Stimulated activated CD8-positive, alpha-beta memory T cell treated with anti-CD3 and anti-CD28 coated beads, Interleukin-15, amount 100 ng/mL, for 4 hours (primary cell): ENCODE data around the gene STK35.

Experiments
- DNase-seq, 2 donors: peaks; one replicate each; pipeline ENCODE4 v3.0.0-alpha.2; 2020; ENCODE audit warnings: low read depth in 2 of 2

Gene STK35

GRCh38 chr20:2101057-2101864 lies at the start of gene STK35:
STK35 (plus strand) TSS chr20:2101827; CDS start chr20:2101882, 55 bp downstream.
- peak in 1 of 2 donors; percentile 20 for DNase-seq

DNA sequence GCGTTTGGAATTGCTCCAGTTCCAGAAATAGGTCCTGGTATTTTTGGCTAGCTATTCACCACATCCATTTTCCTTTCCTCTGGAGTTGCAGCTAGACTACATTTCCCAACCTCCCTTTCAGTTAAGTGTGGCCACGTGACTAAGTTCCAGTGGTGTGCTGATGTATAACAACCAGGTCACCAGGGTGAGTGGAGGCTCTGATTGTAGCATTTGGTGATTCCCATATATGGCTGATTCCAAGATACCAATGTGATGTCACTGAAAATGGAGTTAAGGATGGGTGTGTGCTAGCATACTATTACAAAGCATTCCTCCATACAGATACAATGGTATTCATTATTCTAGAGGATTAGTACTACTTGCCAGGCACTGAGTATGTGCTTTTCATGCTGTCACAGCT lies 49.7 kb upstream of the STK35 start:
- no peak for DNase-seq

DNA sequence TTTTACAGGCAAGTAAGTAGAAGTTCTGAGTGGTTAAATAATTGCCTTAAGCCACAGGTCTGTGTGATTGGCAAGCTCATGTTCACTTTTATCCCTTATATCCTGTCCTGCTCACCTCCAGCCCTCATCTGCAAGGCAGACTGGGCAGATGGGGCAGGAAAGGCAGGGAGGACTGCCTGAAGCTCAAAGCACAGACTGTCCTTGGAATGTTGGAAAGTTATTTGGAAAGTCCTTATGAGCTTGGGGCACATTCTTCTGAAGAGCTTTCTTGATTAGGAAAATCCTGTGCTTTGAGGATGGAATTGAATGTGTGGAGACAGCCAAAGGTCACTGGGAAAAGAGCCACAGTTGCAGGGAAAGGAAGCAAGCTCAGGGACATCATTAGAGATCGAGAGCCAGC lies 48.9 kb upstream of the STK35 start:
- DNase-seq: no peak

DNA sequence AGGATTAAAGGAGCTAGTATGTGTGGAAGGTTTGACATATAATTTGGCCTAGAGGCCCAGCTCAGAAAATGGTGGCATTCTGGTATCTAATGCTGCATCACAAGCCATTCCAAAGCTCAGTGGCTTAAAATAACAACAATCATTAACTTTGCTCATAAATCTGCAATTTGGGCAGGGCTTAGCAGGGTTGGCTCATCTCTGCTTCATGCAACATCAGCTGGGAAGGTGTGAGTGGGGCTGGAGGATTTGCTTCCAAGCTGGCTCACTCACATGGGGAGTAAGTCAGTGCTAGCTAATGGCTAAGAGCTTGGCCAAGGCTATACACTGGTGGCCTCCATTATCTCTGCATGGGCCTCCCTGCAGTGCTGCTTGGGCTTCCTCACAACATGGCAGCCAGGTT lies 48.0 kb upstream of the STK35 start:
- no peak for DNase-seq

DNA sequence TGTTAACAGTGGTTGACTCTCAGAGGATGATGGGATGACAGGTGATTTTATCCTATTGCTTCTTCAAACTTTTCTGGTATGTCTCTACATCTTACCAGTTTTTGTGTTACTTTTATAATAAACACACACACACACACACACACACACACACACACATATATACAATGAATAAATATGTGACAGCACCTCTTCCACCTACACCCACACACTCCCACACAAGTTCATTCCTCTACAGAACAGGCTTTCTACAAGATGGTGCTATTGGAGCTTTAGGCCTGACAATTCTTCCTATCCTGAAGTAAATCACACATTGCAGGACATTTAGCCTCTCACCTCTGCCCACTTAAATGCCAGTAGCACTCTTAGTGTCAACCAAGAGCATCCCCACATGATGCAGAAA lies 46.7 kb upstream of the STK35 start:
- DNase-seq: no peak

DNA sequence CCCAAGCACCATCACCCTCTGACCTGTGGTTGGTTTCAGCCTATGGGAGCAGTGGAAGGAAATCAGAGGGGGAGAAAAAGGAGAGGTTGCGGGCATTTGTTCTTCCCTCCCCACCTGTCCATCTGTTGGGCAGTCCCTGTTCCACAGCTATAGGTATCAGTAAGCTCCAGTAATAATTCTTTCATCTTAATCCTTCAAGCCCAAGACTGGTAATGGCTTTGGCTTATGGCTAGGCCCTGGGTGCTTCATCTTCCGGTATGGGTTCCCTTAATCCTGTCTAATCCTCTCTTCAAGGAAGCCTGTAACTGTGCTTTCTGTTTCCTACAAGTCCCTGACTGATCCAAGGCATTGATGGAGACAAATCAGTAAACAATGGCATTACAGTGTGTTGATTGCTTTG lies 42.2 kb upstream of the STK35 start:
- no peak for DNase-seq

DNA sequence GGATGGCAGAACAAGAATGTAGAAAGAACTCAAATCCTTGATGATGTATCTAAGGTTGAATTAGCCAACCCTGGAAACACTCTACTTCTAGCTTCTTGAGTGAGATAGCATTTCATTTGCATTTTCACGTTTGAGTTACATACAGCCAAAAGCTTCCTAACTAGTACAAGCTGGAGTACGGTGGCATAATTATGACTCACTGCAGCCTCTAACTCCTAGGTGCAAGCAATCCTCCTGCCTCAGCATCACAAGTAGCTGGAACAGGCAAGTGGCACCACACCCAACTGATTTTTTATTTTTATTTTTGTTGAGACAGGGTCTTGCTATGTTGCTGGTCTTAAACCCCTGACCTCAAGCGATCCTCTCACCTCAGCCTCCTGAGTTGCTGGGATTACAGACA lies 36.5 kb upstream of the STK35 start:
- no peak for DNase-seq

- DNase-seq: no peak
These were observed 35.0 kb upstream of the STK35 start for GRCh38 chr20:2066461-2067122.

DNA sequence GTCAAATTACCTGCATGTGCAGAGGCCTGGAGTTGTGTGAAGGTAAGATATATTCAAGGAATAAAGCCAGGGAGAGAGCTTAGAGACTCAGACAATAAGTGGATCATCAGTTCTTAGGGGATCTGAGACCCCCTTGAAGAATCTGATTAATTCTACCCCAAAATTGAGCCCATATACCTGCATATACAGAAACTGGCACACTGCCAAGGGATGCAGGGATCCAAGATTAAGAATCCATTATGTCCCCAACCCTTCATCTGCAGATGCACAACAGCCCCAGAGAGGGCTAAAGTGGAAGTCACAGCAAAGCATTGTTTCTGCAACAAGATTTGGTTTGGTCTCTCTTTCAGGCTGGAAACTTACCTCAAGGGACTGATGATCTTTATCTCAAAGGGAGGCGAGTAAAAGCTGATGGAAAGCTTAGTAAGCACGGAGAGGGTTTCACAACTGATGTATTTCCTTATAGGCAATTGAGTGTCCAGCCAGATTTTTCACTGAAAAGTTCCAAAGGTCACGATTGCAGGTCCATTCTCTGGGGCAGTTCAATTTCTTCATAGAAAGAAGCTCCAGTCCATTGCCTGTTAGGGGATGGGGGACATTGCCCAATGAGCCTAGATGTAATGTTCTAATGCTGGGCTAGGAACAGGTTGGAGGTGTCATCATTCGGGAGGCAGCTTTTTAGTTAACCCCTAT lies 20.9 kb upstream of the STK35 start:
- no peak for DNase-seq

- no peak for DNase-seq
These were observed 16.9 kb upstream of the STK35 start for GRCh38 chr20:2084703-2085102.

DNA sequence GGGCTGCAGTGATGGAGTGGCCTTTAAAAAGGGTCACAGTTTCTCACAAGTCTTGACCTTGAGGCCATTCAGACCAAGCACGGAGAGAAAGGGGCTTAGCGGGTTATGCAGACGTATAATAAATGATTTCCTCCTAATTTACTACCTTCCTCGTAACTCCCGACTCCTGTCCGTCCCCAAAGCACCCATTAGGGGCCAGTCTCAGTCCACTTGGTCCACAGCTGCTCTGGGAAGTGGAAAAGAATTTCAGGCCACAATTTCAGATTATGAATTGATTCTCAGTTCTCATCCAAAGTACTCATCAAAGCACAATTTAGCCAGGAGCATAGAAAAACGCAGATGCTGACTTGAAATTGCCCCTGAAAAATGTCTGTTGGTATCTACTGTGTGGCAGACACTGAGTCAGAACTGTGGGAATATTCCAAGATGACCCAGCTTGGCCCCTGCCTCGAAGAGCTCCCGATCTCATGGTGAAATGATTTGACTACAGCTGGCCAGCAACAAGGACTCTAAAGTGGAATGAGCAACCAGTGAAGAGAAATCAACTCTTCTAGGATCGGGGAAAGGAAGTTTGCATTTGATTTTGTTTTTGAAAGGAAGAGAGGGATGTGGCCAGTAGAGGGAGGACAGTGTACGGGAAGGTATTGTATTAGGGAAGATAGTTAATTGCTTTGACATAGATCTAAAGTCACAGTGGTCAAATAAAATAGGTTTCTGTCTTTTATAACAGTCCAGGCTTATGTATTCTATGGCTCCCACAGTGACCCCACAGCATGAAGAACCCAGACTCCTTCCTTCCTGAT lies 15.2 kb upstream of the STK35 start:
- DNase-seq: no peak

DNA sequence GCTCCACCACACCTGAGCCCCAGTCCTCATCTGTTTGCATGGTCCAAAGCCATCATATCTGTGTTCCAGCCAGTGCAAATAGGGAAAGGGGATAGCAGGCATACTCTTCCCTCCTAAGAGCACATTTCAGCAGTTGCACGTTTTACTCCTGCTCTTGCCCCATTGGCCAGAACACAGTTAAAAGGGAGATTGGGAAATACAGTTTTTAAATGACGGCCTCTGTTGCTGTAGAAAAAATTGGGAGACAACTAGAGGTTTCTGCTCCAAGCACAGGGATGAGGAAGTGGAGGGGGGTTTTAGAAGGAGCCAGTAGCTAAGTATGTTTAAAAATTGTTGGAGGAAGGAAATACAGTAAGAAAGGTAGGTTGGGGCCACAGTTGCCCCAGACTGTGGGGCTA lies 14.6 kb upstream of the STK35 start:
- no peak for DNase-seq

DNA sequence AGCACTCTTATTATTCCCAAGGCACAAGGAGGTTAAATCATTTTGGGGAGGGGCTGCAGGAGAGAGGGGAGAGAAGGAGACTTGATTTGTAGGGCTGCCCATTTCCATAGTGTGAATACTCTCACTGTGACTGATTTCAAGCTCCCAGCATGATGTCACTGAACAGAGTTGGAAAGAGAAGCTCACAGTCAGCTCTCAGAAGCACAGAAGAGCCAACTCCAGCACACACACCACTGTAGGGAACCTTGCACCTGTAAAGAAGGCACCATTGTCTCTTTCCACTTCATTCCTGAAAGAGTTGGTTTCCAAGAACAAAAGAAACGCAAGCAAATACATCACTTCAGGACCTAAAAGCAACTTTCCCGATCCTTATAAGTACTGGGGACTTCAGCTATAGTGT lies 12.7 kb upstream of the STK35 start:
- DNase-seq: no peak

- no peak for DNase-seq
These were observed 12.2 kb upstream of the STK35 start for GRCh38 chr20:2089447-2089846.

- DNase-seq: no peak
These were observed 8.4 kb upstream of the STK35 start for GRCh38 chr20:2093159-2093781.

DNA sequence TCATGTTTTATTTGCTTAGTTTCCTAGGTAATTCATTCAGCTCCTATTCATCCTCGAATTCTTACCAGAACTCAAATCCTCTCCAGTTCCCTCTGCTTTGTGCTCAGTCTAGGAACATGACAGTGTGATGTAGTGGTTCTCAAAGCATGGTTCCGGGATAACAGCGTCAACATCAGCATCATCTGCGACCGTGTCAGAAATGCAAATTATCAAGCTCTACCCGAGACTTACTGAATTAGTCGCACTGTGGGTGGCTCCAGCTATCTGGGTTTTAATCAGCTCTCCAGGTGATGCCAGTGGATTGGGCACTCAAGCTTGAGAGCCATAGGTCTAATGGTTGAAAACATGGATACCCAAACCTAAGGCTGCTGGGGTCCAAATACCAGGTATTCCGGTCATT lies 7.7 kb upstream of the STK35 start:
- DNase-seq: no peak

GRCh38 chr20:2101865-2102584 lies 398 bp downstream of the STK35 start:
- DNase-seq: peak; percentile 81

GRCh38 chr20:2102585-2103460 lies 1.2 kb downstream of the STK35 start:
- peak; percentile 72 to 74 for DNase-seq

DNA sequence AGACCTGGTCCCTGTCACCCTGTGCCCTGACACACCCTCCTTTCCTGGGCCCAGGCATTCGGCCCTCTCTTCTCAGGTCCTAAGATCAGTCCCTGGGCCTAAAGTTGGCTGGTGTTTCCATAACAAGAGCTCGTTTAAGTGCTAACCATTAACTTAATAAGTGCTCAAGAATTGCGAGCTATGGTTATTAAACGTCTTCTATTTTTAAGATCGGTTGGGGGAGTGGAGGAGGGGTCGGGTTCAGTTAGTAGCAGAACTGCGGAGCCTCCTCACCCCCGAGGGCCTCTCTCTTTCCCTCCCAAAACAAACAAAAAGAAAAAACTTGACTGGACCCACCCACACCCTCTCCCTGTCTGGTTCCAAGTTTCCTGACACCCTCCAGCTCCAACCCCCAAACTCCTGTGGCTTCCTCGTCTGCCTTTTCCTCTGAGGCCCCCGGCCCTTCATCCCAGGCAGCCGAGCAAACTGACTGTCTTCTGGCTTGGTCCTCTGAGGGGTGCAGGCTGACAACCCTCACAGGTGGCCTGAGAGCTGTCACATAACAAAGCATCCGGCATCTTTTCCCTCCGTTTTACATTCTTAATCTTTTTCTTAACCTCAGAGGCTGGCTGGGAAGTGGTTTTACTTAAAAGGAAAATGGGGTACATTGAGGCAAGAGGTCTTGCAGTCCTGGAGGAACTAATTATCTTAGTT lies 2.0 kb downstream of the STK35 start:
- no peak for DNase-seq
